Epithelial cell of proximal tubule (primary cell): ENCODE data around the gene DLK1. TPM values are rescaled to one million over a fixed set of nuclear protein-coding genes. Genes with fewer than 3 reads are reported as not detected.

ENCODE experiments used
- DNase-seq: peaks from one replicate; pipeline ENCODE4 v3.0.0-alpha.2; 2011; ENCODE audit warnings: low read depth
- H3K4me3 ChIP-seq: 2 replicates; pipeline ENCODE4 v1.5.1; 2011; ENCODE audit warnings: low read depth, mild to moderate bottlenecking, low read length
- CTCF ChIP-seq: conservative IDR thresholded peaks from 2 replicates; pipeline ENCODE4 v1.5.1; 2012; ENCODE audit warnings: low read depth, mild to moderate bottlenecking, low read length
- total RNA-seq: library from RNA; depleted of rRNA; stranded (reverse); fragments of >200 nt; gene quantifications from 2 replicates; pipeline ENCODE4 v1.2.3, GENCODE V29; 2015

Gene DLK1
- total RNA-seq, 1 donor from 2014 or later = not detected

GRCh38 chr14:100731011-100731670, 4.4 kb downstream of the DLK1 start:
- no peak overlapping the region for H3K4me3 ChIP-seq
- TF ChIP-seq CTCF = no peak
- no peak for DNase-seq

GRCh38 chr14:100731846-100732765, 5.4 kb downstream of the DLK1 start:
- TF ChIP-seq CTCF = no peak
- no peak for DNase-seq
- H3K4me3 ChIP-seq = no peak overlapping the region

- no peak for TF ChIP-seq CTCF
- no peak overlapping the region for H3K4me3 ChIP-seq
- DNase-seq = no peak
Measured at GRCh38 chr14:100732766-100733100, 6.0 kb downstream of the DLK1 start.

GRCh38 chr14:100733152-100733850, 6.6 kb downstream of the DLK1 start:
- no peak for DNase-seq
- H3K4me3 ChIP-seq = no peak overlapping the region
- TF ChIP-seq CTCF = no peak

- no peak for TF ChIP-seq CTCF
- no peak for DNase-seq
- H3K4me3 ChIP-seq = no peak overlapping the region
Measured at GRCh38 chr14:100734031-100734990, 7.6 kb downstream of the DLK1 start.

- no peak for DNase-seq
- H3K4me3 ChIP-seq = no peak overlapping the region
- TF ChIP-seq CTCF = no peak
Measured at GRCh38 chr14:100735271-100735670, 8.6 kb downstream of the DLK1 start.
